HG03045 (cell line): Measurements from ENCODE around the gene SOD3.

Experiments used
- ATAC-seq: cut with Tn5 transposase; IDR thresholded peaks from one replicate; pipeline ENCODE4 v1.9.1; 2021; ENCODE audit warnings: mild to moderate bottlenecking, moderate library complexity; ENCODE audit not compliant: unreplicated experiment

The SOD3 gene

GRCh38 chr4:24775032-24775605 lies 20.3 kb upstream of the SOD3 start:
- ATAC-seq = no peak

DNA sequence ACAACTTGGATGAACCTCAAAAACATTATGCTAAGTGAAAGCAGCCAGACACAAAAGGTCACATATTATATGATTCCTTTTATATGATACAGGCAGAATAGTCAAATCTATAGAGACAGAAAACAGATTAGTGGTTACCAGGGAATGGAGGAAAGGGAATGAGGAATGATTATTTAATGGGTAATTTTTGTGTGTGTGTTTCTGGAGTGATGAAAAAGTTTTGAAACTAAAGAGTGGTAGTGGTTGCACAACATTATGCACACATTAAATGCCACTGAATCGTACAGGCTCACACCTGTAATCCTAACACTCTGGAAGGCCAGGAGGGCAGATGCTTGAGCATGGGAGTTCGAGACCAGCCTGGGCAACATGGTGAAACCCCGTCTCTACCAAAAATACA lies 19.6 kb upstream of the SOD3 start:
- no peak for ATAC-seq

DNA sequence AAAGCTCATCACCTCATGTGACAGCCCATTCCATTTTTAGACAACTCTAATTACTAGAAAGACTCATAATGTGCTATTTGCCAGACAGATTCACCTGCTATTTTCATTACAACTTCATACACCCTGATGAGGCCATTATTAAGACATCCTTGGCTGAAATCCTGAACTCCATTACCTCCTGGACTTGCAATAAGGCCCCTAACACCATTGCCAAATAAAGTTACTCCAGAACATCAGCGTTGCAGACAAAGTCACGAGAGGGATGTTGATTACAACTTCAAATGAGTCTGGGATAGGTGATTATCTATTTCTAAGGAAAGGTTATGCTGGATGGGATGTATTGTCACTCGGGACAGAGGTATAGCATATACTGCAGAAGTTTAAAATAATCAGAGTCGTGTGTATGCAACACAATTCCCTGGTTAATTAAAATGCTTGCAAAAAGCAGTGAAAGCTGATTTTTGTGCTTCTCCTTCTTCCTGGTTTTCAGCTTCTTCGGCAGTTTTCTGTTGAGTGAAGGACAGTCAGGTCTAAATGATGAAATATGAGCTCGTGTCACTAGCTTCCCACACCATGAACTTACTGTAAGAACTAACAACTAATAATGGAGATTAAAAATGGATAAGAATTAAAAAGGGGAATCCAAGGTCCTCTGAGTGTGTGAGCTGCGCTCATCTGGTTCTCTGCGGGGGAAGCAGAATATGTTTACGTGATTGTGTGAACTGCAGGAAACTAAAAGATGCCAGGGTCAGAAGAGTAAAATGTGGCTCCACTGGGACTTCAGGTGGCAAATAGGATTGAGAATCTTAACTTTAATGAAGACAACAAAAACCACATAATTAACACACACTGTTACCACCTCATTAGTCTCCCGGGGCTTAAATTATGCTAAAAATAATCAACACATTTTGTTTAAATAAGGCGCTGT lies 17.6 kb upstream of the SOD3 start:
- ATAC-seq = no peak

- no peak for ATAC-seq
Observed at GRCh38 chr4:24778464-24779225, 16.7 kb upstream of the SOD3 start.

- no peak for ATAC-seq
Observed at GRCh38 chr4:24780936-24781495, 14.4 kb upstream of the SOD3 start.

GRCh38 chr4:24781999-24782745 lies 13.2 kb upstream of the SOD3 start:
- no peak for ATAC-seq

DNA sequence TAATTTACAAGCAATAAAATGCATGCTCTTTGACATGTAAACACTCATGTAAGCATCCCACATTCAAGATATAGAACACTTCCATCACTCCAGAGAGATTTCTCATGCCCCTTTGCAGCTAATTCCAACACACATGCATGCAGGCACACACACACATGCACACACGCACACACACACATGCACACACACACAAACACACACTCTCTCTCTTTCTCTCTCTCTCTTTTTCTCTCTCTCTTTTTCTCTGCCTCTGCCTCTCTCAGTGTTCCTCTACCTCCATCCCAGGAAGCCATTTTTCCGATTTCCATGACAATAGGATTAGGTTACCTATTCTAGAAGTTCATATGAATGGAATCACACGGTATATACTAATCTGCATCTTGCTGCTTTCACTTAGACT lies 11.9 kb upstream of the SOD3 start:
- no peak for ATAC-seq

- no peak for ATAC-seq
Observed at GRCh38 chr4:24791043-24791442, 4.3 kb upstream of the SOD3 start.

GRCh38 chr4:24792552-24792951 lies 2.8 kb upstream of the SOD3 start:
- no peak for ATAC-seq

DNA sequence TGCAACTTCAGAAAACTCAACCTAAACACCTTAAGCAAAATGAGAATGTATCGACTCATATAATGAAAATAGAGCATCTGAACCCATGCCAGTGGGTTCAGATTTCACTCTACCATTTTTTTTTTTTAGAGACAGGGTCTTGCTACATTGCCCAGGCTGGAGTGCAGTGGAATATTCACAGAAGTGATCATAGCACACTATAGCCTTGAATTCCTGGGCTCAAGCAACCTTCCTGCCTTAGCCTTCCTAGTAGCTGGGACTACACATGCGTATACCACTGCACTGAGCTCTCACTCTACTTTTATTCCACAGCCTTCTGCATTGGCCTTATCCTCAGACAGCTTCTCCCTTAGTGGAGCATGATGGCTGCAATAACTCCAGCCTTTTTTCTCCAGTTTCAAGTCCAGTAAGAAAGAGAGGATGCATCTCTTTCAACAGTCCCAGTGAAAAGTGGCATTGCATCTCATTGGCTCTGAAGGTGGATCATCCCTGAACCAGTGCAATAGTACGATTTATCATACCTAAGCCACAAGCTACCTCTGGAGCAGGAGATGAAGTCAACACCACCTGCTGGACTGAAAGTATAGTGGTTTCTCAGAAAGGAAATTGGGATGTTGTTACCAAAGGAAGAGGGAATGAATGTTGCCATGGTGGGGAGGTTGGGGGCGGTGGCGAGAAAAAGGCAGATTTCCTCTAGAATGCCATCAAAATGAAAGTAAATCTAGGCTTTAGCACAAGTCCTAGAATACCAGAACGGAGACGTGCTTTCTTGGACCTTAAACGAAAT lies 2.0 kb upstream of the SOD3 start:
- ATAC-seq = no peak

DNA sequence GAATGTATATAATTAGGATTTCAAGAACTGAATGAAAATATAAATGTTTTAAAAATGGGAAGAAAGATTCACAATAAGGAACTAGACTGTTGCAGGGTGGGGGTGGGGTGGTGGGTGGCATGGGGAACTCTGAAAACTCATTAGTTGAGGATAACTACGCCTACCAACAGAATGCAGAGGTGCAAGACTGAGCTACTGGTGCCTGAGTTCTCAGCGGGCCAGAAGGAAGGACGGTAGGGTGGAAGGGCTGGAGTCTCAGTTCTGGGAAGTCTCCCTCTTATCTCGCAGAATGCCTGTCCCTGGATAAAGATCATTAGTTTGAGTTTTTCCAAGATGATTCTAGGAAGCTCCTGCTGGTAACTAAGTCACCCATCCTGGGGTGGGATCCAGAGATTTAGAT lies 1.3 kb upstream of the SOD3 start:
- no peak for ATAC-seq

DNA sequence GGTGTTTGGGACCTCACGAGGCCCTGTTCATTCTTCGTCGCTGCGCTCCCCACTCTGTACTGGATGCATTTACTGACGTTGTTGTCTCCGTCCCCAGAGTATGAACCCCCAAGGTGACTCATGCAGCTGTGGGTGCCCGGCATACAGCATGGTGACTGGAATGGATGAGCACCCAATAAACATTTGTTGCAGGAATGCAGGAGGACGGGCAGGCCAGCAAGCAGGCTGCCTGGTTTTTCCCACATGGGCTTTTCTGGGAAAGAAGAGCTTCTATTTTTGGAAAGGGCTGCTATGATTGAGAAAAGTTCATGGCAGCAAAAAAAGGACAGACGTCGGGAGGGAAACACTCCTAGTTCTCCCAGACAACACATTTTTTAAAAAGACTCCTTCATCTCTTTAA lies 893 bp upstream of the SOD3 start:
- ATAC-seq = no peak

- ATAC-seq = no peak
Observed at GRCh38 chr4:24795666-24796381, 451 bp downstream of the SOD3 start.

GRCh38 chr4:24796620-24797019 lies 1.2 kb downstream of the SOD3 start:
- no peak for ATAC-seq

DNA sequence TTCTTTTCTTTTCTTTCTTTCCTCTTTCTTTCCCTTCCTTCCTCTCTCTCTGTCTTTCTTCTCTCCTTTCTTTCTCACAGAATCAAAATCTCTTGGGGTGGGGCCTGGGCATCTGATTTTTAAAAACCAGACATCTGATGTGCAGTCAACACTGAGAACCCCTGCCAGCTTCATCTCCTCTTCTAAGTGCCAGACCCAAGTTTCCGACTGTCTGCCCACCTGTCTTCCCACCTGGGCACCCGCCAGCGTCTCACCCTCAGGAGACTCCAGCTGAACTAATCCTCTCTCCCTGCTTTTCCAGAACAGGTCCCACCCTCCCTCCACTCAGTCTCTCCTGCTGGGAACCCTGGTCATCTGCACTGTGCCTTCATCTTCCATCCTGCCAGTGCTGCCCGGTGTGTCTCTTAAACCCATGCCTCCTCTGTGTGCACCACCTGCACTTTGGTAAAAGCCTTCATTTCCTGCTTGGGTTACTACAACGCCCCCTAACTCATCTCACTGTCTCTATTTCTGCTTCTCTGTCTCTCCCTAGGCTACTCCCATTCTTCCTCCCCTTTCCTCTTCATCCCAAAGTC lies 2.8 kb downstream of the SOD3 start:
- no peak for ATAC-seq

- ATAC-seq = no peak
Observed at GRCh38 chr4:24799196-24799543, 3.8 kb downstream of the SOD3 start.

GRCh38 chr4:24799544-24800324 lies 4.4 kb downstream of the SOD3 start:
- ATAC-seq = no peak

DNA sequence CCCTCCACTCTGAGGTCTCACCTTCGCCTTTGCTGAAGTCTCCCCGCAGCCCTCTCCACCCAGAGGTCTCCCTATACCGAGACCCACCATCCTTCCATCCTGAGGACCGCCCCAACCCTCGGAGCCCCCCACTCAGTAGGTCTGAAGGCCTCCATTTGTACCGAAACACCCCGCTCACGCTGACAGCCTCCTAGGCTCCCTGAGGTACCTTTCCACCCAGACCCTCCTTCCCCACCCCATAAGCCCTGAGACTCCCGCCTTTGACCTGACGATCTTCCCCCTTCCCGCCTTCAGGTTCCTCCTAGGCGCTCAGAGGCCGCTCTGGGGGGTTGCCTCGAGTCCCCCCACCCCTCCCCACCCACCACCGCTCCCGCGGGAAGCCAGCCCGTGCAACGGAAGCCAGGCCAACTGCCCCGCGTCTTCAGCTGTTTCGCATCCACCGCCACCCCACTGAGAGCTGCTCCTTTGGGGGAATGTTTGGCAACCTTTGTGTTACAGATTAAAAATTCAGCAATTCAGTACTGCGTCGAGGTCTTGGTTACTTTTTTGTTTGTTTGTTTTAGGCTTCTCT lies 5.0 kb downstream of the SOD3 start:
- no peak for ATAC-seq
